ENCODE measurements around the gene COQ10A.

- TF ChIP-seq, protein P1, sequence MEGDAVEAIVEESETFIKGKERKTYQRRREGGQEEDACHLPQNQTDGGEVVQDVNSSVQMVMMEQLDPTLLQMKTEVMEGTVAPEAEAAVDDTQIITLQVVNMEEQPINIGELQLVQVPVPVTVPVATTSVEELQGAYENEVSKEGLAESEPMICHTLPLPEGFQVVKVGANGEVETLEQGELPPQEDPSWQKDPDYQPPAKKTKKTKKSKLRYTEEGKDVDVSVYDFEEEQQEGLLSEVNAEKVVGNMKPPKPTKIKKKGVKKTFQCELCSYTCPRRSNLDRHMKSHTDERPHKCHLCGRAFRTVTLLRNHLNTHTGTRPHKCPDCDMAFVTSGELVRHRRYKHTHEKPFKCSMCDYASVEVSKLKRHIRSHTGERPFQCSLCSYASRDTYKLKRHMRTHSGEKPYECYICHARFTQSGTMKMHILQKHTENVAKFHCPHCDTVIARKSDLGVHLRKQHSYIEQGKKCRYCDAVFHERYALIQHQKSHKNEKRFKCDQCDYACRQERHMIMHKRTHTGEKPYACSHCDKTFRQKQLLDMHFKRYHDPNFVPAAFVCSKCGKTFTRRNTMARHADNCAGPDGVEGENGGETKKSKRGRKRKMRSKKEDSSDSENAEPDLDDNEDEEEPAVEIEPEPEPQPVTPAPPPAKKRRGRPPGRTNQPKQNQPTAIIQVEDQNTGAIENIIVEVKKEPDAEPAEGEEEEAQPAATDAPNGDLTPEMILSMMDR (IDR thresholded peaks at IDR 0.05; ENCODE audit: low read length): no peak
- TF ChIP-seq EZH2 (IDR thresholded peaks at IDR 0.05; ENCODE audit: borderline replicate concordance, low read length): no peak
These were observed 14.1 kb downstream of the COQ10A start for GRCh38 chr12:56280849-56281248.

Measured in OCI-LY1 (cell line).